Caco-2 (cell line): ENCODE data around the gene ZBTB43. TPM values are rescaled to one million over a fixed set of nuclear protein-coding genes. Genes with fewer than 3 reads are reported as not detected.

Source experiments
- BruUV-seq: library from RNA; stranded (reverse); fragments of 400-500 nt; replicated peaks from 2 replicates; lab custom pipeline; 2021; lab: Mats Ljungman, UMichigan
- CTCF ChIA-PET: fragments of 300-600 bp; sonication (Branson Sonifier 250); formaldehyde crosslinking; loops from one replicate; lab custom pipeline; 2022; ENCODE audit warnings: antibody characterized with exemption; lab: Charles Lee
- POLR2A ChIA-PET: fragments of 300-600 bp; sonication (Branson Sonifier 250); formaldehyde crosslinking; loops from one replicate; lab custom pipeline; 2022; ENCODE audit warnings: antibody characterized with exemption; lab: Charles Lee
- DNase-seq, 2 experiments: peaks; one replicate each; pipeline versions ENCODE4 v3.0.0 to v3.0.0-alpha.2; 2020 to 2022
- H3K27me3 ChIP-seq: replicated peaks from 2 replicates; pipeline ENCODE4 v1.6.0; 2011; ENCODE audit warnings: low read length; ENCODE audit not compliant: control insufficient read depth, insufficient read depth
- H3K36me3 ChIP-seq: 2 replicates; pipeline ENCODE4 v1.5.1; 2011; ENCODE audit warnings: low read length; ENCODE audit not compliant: control insufficient read depth, insufficient read depth
- H3K4me1 ChIP-seq: fragments of 250-450 bp; sonication (Bioruptor Pico); 2 replicates; pipeline ENCODE4 v1.5.1; 2020; ENCODE audit warnings: mild to moderate bottlenecking
- H3K4me3 ChIP-seq: 2 replicates; pipeline ENCODE4 v1.5.1; 2011; ENCODE audit warnings: low read depth, mild to moderate bottlenecking, control low read depth, low read length
- H3K9me3 ChIP-seq: fragments of 250-450 bp; sonication (Bioruptor Pico); 2 replicates; pipeline ENCODE4 v1.5.1; 2020; ENCODE audit warnings: mild to moderate bottlenecking, moderate library complexity
- H3K27ac Mint-ChIP-seq: one replicate; pipeline ENCODE4 v1.8.0; 2022; ENCODE audit warnings: mixed read lengths; ENCODE audit not compliant: unreplicated experiment
- H3K27me3 Mint-ChIP-seq: one replicate; pipeline ENCODE4 v1.8.0; 2022; ENCODE audit warnings: mixed read lengths; ENCODE audit not compliant: insufficient read depth, unreplicated experiment
- H3K36me3 Mint-ChIP-seq: one replicate; pipeline ENCODE4 v1.8.0; 2022; ENCODE audit warnings: mild to moderate bottlenecking, mixed read lengths; ENCODE audit not compliant: insufficient read depth, unreplicated experiment
- H3K4me1 Mint-ChIP-seq: one replicate; pipeline ENCODE4 v1.8.0; 2022; ENCODE audit warnings: low read depth, mixed read lengths; ENCODE audit not compliant: unreplicated experiment
- H3K4me3 Mint-ChIP-seq: one replicate; pipeline ENCODE4 v1.8.0; 2022; ENCODE audit warnings: mild to moderate bottlenecking, moderate library complexity, mixed read lengths; ENCODE audit not compliant: unreplicated experiment
- H3K9me3 Mint-ChIP-seq: one replicate; pipeline ENCODE4 v1.8.0; 2022; ENCODE audit warnings: mixed read lengths; ENCODE audit not compliant: unreplicated experiment
- CTCF ChIP-seq, 2 experiments: fragments of 200-600 bp in 1 of 2; IDR thresholded peaks; 1 replicate in 1 of 2; 2 replicates in 1 of 2; pipeline versions ENCODE4 v1.5.1 to v1.8.0; 2011 to 2022; ENCODE audit warnings: antibody characterized with exemption in 1 of 2, control low read depth in 1 of 2, inconsistent platforms in 1 of 2, low read depth in 1 of 2, low read length in 1 of 2, mild to moderate bottlenecking in 1 of 2, moderate library complexity in 1 of 2; ENCODE audit not compliant: insufficient read depth in 1 of 2, severe bottlenecking in 1 of 2, unreplicated experiment in 1 of 2
- intact Hi-C: fragments of 100-400 bp; cut with micrococcal nuclease; formaldehyde crosslinking; loops from one replicate; pipeline ENCODE4 v1.10.0; 2022; ENCODE audit not compliant: unreplicated experiment
- total RNA-seq: library from RNA; stranded (reverse); gene quantifications from 2 replicates; pipeline ENCODE4 v1.2.3, GENCODE V29; 2022

ZBTB43 gene
- total RNA-seq, 1 experiment from 2014 or later: 18.5 TPM

- no peak overlapping the region for H3K4me3 ChIP-seq
- no peaks in the 10 kb centered on the region for H3K27me3 ChIP-seq
- Mint-ChIP-seq H3K36me3 (peaks cover 53% of the 10 kb centered on the region), H3K27me3 (no peaks in the 10 kb centered on the region), H3K27ac (no peak overlapping the region), H3K4me3 (no peak overlapping the region), H3K9me3 (no peaks in the 10 kb centered on the region), H3K4me1 (peaks cover 10% of the 10 kb centered on the region)
- ChIA-PET CTCF (no interaction called here), POLR2A (no interaction called here)
- H3K9me3 ChIP-seq: no peaks in the 10 kb centered on the region
- peaks cover 4% of the 10 kb centered on the region; the same call in 1 of the 2 replicates for H3K36me3 ChIP-seq
- no peak for TF ChIP-seq CTCF (IDR thresholded peaks at IDR 0.05; ENCODE audit: insufficient read depth in 1 of 2, low read depth in 1 of 2, low read length in 1 of 2, severe bottlenecking in 1 of 2, unreplicated experiment in 1 of 2)
- intact Hi-C loops: no loop called here
- no peaks in the 10 kb centered on the region for H3K4me1 ChIP-seq
- DNase-seq: no peak
- no TSS peak for BruUV-seq
Measured at GRCh38 chr9:126834672-126835071, 29.8 kb downstream of the ZBTB43 start.

DNA sequence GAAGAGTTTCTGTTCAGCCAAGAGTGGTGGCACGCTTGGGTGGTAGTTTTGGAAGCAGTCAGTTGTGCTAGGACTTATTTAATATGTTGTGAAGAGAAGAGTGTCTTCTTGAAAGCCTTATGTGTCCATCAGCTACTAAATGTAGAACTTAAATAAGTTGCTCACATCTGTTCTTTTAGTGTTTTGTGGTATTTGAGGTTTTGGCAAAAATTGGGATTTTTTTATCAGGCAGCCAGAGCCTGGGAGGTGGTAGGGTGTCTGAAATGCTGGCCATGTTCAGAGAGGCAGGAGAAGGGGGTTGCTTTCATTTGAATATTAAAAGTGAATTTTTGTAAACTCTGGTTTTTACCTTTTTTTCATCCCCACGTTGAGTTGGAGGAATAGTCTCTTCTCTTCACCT lies 31.4 kb downstream of the ZBTB43 start:
- no peak for DNase-seq
- Histone ChIP-seq H3K4me1 (no peaks in the 10 kb centered on the region), H3K9me3 (no peaks in the 10 kb centered on the region), H3K27me3 (no peaks in the 10 kb centered on the region), H3K4me3 (no peak overlapping the region), H3K36me3 (peaks cover 4% of the 10 kb centered on the region; the same call in 1 of the 2 replicates)
- no peak for TF ChIP-seq CTCF (IDR thresholded peaks at IDR 0.05; ENCODE audit: insufficient read depth in 1 of 2, low read depth in 1 of 2, low read length in 1 of 2, severe bottlenecking in 1 of 2, unreplicated experiment in 1 of 2)
- no peaks in the 10 kb centered on the region for H3K9me3 Mint-ChIP-seq
- CTCF ChIA-PET: interaction anchor here (1.0 kb wide), 1 partner anchor 19 kb away, joined by 3 read pairs; no protein-coding TSS in a partner anchor
- intact Hi-C loops: no loop called here
- H3K27me3 Mint-ChIP-seq: no peaks in the 10 kb centered on the region
- no peak overlapping the region for H3K27ac Mint-ChIP-seq
- H3K36me3 Mint-ChIP-seq: peaks cover 56% of the 10 kb centered on the region
- no TSS peak for BruUV-seq
- H3K4me1 Mint-ChIP-seq: peaks cover 14% of the 10 kb centered on the region
- POLR2A ChIA-PET: no interaction called here
- no peak overlapping the region for H3K4me3 Mint-ChIP-seq

DNA sequence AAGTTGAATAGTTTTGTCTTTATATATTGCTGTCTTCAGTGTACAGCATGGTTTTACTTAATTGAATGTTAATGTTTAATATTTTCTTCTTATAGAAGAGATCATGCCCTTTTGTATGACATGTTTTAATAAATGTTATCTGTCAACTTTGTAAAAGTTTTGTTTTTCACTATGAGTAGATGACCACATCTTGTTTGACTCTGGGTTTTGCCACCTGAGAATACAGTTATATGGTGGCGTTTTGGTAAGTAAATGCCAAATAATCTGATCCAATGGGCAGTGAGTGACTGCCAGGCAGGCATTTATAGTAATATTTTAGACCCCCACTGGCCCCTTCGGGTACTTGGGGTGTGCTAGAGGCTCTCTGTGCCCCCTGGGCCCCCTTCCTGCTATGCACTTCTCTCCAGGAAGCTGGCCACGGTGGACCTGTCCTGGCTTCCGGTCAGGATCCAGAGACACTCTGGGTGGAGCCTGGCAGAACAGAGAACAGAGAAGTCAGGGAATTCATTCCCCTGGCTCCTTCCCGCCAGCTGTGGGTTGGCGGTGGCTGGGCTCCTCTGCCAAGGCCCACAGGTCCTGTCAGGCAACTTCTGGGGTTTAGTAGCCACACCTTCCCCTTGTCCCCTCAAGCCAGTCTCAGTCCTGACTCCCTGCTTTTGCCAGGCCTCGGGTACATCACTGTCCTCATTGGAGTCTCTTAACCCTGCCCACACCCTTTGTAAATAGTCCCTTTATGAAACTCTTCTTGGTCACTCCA lies 33.4 kb downstream of the ZBTB43 start:
- Histone ChIP-seq H3K9me3 (no peaks in the 10 kb centered on the region), H3K36me3 (no peaks in the 10 kb centered on the region), H3K27me3 (no peaks in the 10 kb centered on the region), H3K4me3 (no peak overlapping the region), H3K4me1 (no peaks in the 10 kb centered on the region)
- no peaks in the 10 kb centered on the region for H3K9me3 Mint-ChIP-seq
- intact Hi-C loops: no loop called here
- peaks cover 14% of the 10 kb centered on the region for H3K4me1 Mint-ChIP-seq
- peaks cover 42% of the 10 kb centered on the region for H3K36me3 Mint-ChIP-seq
- no TSS peak for BruUV-seq
- no peak overlapping the region for H3K4me3 Mint-ChIP-seq
- DNase-seq: no peak
- H3K27ac Mint-ChIP-seq: no peak overlapping the region
- H3K27me3 Mint-ChIP-seq: no peaks in the 10 kb centered on the region
- no peak for TF ChIP-seq CTCF (IDR thresholded peaks at IDR 0.05; ENCODE audit: insufficient read depth in 1 of 2, low read depth in 1 of 2, low read length in 1 of 2, severe bottlenecking in 1 of 2, unreplicated experiment in 1 of 2)
- ChIA-PET CTCF (no interaction called here), POLR2A (no interaction called here)
